ENCODE measurements around the gene CABP2. TPM values are rescaled to one million over a fixed set of nuclear protein-coding genes. Genes with fewer than 3 reads are reported as not detected.
"Not testable (repeated sequence)": the region's sequence is repeated elsewhere in the genome, so short reads cannot be mapped to it uniquely, and the experiment has no call there.

CABP2 gene
- total RNA-seq, 1 donor from 2014 or later = not detected

GRCh38 chr11:67483831-67484665, 39.2 kb downstream of the CABP2 start:
- intact Hi-C loops (cut with DNase I) = loop anchor here (1.0 kb wide), 1 partner anchor 83 kb away; the partner anchor contains the start of gene PPP1CA
- no peak for DNase-seq (ENCODE audit: low spot score)

GRCh38 chr11:67482827-67483798, 40.1 kb downstream of the CABP2 start, which contains the start of gene AIP:
AIP (plus strand) TSS chr11:67483026; CDS start chr11:67483159, 133 bp downstream.
- DNase-seq (ENCODE audit: low spot score) = peak; percentile 99
- intact Hi-C loops (cut with DNase I) = loop anchor here (1.0 kb wide), 1 partner anchor 82 kb away; the partner anchor contains the start of gene PPP1CA

- intact Hi-C loops (cut with DNase I) = no loop called here
- no peak for DNase-seq (ENCODE audit: low spot score)
These were observed 40.9 kb downstream of the CABP2 start for GRCh38 chr11:67482275-67482826.

DNA sequence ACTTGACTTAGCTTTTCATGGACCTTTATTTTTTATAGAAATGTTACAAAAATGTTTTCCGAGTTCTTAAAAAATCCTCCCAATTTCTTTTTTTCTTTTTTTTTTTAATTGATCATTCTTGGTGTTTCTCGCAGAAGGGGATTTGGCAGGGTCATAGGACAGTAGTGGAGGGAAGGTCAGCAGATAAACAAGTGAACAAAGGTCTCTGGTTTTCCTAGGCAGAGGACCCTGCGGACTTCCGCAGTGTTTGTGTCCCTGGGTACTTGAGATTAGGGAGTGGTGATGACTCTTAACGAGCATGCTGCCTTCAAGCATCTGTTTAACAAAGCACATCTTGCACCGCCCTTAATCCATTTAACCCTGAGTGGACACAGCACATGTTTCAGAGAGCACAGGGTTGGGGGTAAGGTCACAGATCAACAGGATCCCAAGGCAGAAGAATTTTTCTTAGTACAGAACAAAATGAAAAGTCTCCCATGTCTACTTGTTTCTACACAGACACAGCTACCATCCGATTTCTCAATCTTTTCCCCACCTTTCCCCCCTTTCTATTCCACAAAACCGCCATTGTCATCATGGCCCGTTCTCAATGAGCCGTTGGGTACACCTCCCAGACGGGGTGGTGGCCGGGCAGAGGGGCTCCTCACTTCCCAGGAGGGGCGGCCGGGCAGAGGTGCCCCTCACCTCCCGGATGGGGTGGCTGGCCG, 45.7 kb downstream of the CABP2 start:
- intact Hi-C loops (cut with DNase I); DNase-seq (ENCODE audit: low spot score): not testable (repeated sequence)

DNA sequence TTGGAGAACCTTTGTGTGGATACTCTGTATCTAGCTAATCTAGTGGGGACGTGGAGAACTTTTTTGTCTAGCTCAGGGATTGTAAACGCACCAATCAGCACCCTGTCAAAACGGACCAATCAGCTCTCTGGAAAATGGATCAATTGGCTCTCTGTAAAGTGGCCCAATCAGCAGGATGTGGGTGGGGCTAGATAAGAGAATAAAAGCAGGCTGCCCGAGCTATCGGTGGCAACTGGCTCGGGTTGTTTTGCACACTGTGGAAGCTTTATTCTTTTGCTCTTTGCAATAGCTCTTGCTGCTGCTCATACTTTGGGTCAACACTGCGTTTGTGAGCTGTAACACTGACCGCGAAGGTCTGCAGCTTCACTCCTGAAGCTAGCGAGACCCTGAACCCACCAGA, 46.6 kb downstream of the CABP2 start:
- DNase-seq (ENCODE audit: low spot score); intact Hi-C loops (cut with DNase I): not testable (repeated sequence)

GRCh38 chr11:67472882-67473281, 50.4 kb downstream of the CABP2 start:
- DNase-seq (ENCODE audit: low spot score) = no peak
- intact Hi-C loops (cut with DNase I) = no loop called here

DNA sequence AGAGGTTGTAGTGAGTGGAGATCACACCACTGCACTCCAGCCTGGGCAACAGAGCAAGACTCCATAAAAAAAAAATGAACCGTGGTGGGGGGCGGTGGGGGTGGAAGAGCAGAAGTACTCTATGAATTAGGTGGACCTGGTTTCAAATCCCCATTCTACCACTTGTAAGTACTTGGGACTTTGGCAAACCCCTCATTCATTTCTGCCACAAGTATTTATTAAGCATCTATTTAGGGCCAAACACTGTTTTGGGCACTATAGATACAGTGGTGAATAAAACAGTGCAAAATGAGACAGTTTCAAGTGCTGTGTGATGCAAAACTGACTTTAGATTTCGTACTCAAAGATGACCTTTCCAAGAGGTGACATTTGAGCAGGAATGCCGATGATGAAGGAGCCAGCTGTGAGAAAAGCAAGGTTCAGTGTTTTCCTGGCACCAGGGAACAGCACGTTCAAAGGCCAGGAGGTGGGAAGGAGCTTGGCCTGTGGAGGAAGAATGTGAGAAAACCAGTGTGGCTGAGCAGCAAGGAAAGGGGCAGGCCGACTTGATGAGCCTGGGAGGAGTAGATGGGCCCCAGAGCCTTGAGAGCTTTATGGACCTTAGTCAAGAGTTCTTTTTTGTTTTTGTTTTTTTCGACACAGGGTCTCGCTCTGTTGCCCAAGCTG, 52.8 kb downstream of the CABP2 start:
- no peak for DNase-seq (ENCODE audit: low spot score)
- intact Hi-C loops (cut with DNase I) = no loop called here

DNA sequence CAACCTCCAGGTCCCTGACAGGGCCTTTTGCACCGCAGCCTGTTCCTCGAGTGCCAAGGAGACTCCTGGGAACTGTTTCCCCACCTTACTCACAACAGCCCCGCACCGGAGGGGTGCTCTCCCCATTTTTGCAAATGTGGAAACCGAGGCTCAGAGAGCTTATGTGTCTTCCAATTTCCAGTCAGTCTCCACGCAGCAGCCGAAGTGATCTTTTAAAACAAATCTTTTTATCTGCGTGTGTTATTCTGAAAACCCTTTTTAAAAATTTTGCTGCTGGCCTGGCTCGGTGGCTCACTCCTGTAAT, 53.8 kb downstream of the CABP2 start:
- DNase-seq (ENCODE audit: low spot score) = no peak
- intact Hi-C loops (cut with DNase I) = loop anchor here (1.0 to 2.0 kb wide), 4 partner anchors 37 to 79 kb away; partner anchors contain the start of genes PPP1CA, RAD9A and RPS6KB2

Small RNAs within 50 kb of the gene (microRNA-seq; reads per million reads assigned to microRNA genes)
- gene MIR6752 = not detected

Other genes with a start within 250 kb of the CABP2 start
- 20.0 TPM for gene ANKRD13D, start 234.1 kb downstream of the CABP2 start, total RNA-seq
- 22.3 TPM for gene SSH3, start 219.9 kb downstream of the CABP2 start, total RNA-seq
- 61.6 TPM for gene POLD4, start 169.9 kb downstream of the CABP2 start, total RNA-seq
- 4.0 TPM for gene CLCF1, start 149.8 kb downstream of the CABP2 start, total RNA-seq
- 4.8 TPM for gene RAD9A, start 131.5 kb downstream of the CABP2 start, total RNA-seq
- 95.1 TPM for gene PPP1CA, start 121.6 kb downstream of the CABP2 start, total RNA-seq
- 1.0 TPM for gene TBC1D10C, start 119.4 kb downstream of the CABP2 start, total RNA-seq
- gene CARNS1, start 107.8 kb downstream of the CABP2 start, total RNA-seq = 22.2 TPM
- gene RPS6KB2, start 95.0 kb downstream of the CABP2 start, total RNA-seq = 23.2 TPM
- 0.40 TPM for gene PTPRCAP, start 85.8 kb downstream of the CABP2 start, total RNA-seq
- 21.6 TPM for gene CORO1B, start 80.0 kb downstream of the CABP2 start, total RNA-seq
- gene GPR152, start 70.7 kb downstream of the CABP2 start, total RNA-seq = not detected
- gene CABP4, start 68.1 kb downstream of the CABP2 start, total RNA-seq = 0.11 TPM
- gene TMEM134, start 54.2 kb downstream of the CABP2 start, total RNA-seq = 76.1 TPM
- 43.6 TPM for gene AIP, start 40.4 kb downstream of the CABP2 start, total RNA-seq
- 40.0 TPM for gene PITPNM1, start 18.1 kb downstream of the CABP2 start, total RNA-seq
- gene CDK2AP2, start 15.3 kb downstream of the CABP2 start, total RNA-seq = 72.9 TPM
- 272 TPM for gene GSTP1, start 60.4 kb upstream of the CABP2 start, total RNA-seq
- 486 TPM for gene NDUFV1, start 83.5 kb upstream of the CABP2 start, total RNA-seq
- gene NUDT8, start 106.5 kb upstream of the CABP2 start, total RNA-seq = 31.4 TPM
- gene TBX10, start 116.3 kb upstream of the CABP2 start, total RNA-seq = not detected
- gene ACY3, start 127.3 kb upstream of the CABP2 start, total RNA-seq = not detected
- gene ALDH3B2, start 151.2 kb upstream of the CABP2 start, total RNA-seq = not detected